ENCODE results near the gene NCAM1.
A peak's percentile ranks its signal among the peaks of the same experiment; 100 is the strongest.

NCAM1 gene

DNA sequence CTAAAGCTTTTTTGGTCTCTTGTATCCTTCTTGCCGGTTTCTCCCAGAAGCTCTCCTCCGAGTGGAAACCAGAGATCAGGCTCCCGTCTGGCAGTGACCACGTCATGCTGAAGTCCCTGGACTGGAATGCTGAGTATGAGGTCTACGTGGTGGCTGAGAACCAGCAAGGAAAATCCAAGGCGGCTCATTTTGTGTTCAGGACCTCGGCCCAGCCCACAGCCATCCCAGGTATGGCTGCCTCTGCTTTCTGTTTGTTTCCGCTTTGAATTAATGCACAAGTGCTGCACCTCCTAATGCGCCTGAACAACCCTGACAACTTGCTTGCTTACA is 298.8 kb downstream of the NCAM1 start:
- no peak for DNase-seq

DNA sequence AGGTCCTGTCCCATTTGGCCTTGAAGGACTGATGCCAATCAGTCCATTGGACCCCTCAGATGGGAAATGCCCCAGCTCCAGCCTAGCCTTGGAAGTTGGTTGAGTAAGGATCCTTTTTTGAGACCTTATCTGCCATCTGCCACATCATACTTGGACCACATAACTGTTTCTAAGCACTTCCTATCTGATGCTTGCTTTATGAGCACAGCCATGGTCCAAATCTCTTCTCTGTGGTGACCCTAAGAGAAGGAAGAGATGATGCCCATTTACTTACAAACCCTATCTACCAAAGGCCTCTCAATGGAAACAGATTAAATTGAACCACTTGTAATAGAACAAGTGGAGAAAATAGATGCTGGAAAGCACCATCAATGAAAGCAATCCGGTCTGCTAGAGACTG is 299.3 kb downstream of the NCAM1 start:
- DNase-seq: no peak

DNA sequence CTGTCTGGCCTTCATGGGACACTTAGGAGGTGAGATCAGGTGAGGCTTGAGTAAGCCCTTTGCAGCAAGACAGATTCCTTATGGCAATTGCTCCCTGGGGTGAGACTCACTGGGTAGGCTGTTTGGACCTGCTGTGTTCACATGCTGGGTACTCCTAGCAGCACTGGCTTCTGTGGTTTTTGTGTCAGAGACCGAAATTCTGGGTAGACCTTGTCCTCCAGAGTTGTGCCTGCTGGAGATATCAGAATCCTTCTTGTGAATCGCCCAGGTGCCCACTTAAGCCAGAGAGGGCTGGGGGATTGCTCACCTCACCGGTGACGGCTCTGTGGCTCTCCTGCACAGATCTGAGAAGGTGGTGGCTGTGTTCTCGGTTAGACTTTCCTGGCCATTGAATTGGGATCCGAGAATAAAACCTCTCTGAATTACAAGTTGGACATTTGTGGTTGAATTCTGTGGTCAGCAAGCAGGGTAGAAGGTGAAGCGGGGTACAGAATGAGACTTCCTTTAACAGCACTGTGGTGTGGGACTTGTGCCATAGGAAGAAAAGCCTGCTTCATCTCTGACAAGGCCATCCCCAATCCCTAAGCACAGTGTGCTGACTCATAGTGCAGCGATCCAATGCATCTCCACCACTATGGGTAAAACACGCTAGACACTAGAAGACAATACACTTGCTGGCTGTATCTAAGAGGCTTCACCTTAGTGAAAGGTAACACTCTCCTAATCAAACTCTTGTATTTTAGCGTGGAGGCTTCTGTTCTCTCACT is 300.7 kb downstream of the NCAM1 start:
- peak; percentile 60 for DNase-seq

DNA sequence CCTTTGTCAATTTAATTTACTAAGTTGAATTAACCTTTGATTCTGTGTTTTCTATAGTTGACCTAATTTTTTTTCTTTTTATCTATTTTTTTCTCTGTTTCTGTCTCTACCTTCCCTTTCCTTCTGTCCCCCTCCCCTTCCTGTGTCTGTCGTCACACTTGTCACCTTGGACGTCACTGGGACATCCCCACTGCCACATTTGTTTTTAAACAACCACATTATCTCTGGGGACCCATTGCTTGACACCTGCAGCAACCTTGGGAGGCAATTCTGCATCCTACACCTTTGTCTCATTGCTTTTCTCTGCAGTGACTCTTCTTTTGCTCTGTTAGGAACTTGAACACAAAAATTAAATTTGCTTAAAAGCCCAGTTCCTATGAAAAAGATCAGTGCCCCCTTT is 301.4 kb downstream of the NCAM1 start:
- no peak for DNase-seq

DNA sequence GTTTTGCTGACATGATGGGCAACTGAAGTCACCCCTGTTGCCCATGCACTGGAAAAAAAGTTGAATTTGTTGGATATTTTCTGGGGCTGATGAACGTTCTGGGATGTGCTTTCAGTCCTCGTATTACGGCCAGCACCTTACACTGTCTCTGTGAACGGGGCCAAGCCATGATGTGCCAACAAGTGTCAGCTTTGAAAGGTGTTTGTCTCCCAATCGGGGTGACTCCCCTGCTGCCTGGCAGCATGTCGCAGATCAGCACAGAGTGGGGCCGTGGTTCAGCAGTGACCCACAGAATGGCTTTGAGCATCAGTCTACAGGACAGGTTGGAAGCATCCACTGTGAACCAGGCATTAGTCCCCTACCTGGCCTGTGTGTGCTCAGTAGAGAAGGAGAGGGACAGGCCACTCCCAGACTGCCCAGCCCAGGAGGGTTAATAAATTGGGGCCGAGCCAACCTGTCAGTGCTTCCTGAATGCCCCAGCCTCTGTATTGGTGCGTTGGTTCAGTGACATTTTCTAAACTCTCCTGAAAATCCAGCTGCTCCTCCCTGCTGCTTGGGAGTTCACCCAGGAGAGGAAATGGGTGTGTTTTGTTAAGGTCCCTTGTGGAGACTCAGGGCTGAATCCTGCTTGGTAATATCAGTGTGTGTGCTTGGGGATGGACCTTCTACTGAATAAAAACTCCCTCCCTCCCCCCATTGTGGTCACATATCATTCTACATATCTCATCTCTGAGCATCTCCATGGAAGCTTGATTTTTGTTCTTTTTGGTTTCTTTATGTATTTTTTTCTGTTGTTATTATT is 302.4 kb downstream of the NCAM1 start:
- no peak for DNase-seq

DNA sequence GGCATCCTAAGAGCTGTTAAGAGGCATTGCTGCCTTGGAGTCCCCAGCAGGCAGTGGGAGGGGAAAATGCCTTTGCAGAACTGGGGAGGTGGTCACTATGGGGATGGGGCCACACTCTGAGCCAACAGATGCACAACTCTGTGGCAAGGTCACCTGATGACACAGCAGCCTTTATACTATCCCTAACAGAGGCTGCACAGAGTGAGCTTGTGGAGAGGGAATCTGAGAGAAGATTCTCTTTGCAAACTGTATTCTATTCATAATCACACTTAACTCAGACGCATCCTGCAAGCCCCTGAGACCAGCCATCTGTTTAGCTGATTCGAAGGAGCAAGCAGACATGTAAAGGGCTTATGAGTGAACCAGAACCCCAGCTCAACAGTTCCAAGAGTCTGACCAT is 304.1 kb downstream of the NCAM1 start:
- no peak for DNase-seq

DNA sequence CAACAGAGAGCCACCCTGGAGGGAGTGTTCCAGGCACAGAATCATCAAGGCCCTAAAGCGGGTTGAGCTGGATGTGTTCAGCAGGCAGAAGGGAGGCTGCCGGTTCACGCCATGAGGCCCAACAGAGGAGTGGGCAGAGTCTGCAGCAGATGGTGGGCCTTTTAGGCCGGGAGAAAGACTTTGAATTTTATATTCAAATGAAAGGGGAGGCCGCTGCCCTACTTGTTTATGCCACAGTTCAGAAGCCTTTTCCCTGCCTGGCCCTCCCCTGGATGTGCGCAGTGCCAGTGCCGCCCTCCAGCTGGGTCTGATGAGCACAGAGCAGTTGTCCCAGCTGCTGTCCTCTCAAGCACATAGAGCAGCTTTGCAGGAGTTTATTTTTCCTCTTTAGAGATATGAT is 306.3 kb downstream of the NCAM1 start:
- DNase-seq: no peak

DNA sequence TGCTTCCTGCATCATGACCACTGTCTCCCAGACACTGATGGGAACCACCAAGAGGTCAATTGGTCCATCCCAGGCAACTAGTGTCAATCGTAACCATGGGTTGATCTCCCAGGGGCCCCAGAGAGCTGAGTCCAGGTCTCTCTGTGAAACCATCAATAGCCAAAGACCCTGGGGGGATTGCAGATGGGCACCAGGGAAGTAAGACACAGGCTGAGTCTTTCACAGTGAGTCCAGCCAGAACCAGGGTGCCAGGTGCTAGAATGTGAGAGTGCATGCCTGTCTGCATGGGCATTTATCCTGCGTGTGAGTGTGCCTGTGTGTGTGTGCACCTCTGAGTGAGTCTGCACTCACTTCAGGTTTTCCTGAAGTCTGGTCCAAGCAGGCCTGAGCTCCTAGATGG is 307.9 kb downstream of the NCAM1 start:
- DNase-seq: no peak

DNA sequence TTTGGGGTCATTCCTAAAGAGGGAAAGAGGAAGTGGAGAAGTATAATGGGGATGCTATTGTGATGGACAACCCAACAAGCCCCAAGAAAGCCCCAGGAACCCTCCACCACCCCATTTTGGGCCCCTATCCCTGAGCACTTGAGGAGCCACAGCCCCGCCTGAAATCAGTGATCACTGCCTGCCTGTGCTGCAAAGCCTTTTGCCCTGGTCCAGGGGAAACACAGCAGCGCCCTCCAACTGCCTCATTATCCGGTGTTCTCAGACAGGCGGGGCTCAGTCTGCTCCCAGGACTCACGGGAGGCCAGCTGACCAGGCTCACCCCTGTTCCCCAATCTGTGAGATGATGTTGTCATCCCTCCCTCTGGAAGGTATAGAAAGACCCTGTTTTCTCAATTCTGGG is 308.4 kb downstream of the NCAM1 start:
- no peak for DNase-seq

DNA sequence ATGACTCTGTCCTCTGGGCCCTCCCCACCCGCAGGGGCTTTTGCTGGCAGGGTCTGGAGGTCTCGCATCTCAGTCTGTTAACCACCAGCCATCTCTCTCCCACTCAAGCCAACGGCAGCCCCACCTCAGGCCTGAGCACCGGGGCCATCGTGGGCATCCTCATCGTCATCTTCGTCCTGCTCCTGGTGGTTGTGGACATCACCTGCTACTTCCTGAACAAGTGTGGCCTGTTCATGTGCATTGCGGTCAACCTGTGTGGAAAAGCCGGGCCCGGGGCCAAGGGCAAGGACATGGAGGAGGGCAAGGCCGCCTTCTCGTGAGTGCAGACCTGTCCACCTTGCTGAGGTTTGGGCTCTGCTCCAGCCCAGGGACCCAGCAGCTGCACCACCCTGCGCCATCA is 308.9 kb downstream of the NCAM1 start:
- no peak for DNase-seq

DNA sequence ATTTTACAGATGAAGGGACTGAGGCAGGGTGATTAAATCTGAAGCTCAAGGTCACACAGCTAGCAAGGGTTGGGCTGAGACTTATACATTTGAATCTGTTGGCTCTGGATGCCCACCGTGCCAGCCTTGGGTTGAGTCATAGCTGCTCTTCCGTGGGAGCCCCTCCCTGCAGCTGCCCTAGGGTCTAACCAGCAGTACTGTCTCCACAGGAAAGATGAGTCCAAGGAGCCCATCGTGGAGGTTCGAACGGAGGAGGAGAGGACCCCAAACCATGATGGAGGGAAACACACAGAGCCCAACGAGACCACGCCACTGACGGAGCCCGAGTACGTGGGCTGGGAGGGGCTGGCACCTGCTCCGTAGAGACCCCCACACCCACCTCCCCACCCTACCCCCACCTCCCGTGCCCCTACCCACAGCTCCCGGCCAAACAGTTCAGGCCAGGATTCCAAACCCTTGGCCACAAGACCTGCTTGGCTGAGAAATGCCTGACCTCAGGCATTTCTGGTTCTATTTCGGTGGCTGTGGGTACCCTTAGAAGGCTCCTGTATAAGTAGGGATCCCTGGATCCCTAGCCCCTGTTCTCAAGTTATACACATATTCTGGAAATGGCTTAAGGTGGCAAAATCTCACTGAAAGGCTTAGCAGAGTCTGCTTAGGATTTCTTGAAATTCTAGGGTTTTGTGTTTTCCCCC is 310.5 kb downstream of the NCAM1 start:
- no peak for DNase-seq

DNA sequence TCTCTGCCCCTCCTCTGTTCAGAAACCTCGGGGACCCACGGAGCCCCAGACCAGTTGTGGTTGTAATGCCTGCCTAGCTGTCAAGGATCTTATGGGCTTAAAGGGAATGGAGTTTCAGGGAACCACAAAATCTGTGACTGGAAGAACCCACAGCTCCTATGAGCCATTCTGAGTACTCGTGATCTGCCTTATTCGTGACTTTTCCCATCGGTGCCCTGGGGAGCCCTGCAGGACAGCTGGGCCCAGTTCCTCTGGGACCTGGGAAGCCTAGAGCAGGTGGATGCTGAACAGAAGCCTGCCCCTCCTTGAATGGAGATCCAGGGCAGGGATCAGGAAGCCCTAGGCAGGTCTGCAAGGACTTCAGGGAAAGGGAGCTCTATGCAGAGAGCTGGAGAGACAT is 311.1 kb downstream of the NCAM1 start:
- no peak for DNase-seq

DNA sequence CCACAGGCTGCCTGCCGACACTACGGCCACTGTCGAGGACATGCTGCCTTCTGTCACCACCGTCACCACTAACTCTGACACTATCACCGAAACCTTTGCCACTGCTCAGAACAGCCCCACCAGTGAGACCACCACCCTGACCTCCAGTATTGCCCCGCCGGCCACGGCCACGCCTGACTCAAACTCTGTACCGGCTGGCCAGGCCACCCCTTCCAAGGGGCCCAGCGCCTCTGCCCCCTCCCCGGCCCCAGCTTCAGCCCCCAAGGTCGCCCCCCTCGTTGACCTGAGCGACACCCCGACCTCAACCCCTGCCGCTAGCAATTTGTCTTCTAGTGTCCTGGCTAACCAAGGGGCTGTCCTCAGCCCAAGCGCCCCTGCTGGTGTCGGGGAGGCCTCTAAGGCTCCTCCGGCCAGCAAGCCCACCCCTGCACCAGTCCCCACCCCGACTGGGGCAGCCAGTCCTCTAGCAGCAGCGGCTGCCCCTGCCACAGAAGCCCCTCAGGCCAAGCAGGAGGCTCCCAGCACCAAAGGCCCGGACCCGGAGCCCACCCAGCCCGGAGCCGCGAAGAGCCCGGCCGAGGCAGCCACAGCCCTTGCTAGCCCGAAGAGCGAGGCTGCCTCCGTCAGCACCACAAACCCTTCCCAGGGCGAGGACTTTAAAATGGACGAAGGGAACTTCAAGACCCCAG is 311.9 kb downstream of the NCAM1 start:
- no peak for DNase-seq

DNA sequence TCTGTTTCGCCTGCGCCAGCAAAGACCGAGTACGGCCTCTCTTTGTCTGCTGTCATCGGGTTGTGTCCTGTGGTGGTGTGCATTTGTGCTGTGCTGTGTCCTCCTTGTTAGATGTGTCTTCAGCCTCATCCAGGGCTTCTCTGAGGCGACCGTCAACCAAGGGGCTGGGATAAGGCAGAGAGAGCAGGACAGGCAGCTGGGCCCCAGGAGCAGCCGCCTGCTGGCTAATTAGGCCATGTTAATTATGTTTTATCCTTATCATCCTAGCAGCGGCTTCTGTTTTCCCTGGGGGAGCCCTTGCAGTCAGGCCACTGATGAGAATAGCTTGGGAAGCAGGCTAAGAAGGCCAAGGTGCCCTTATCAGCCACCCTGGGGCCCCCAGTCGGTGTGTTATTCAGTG is 312.5 kb downstream of the NCAM1 start:
- DNase-seq: no peak

DNA sequence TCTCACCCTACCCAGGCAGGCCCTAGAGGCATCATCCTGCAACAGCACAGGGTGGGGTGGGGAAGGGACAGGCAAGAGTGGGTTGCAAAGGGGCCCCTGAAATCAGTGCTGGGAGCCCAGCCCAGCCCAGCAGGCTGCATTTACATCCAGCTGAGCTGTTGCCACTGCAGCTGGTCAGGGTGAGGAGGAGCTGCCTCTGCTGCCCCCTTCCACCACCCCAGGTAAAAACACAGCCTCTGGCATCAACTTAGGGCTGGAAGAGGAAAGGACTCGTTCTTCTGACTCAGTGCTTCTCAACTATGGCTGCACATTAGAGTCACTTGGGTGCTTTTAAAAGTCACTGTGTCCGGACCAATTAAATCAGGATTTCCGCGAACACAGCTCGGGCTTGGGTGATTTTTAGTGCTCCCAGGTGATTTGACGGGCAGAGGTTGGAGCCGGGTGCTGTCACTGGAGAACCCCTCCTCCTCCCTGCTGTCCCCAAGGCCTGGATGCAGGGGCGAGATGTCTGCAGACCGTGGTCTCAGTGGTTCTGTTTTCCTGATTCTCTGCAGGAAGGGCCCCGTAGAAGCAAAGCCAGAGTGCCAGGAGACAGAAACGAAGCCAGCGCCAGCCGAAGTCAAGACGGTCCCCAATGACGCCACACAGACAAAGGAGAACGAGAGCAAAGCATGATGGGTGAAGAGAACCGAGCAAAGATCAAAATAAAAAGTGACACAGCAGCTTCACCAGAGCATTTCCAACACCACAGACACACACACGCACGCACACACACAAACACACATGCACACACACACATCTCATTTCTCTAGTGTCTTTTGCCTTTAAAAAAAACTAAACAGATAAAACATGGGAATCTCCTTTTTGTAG is 313.7 kb downstream of the NCAM1 start:
- no peak for DNase-seq

DNA sequence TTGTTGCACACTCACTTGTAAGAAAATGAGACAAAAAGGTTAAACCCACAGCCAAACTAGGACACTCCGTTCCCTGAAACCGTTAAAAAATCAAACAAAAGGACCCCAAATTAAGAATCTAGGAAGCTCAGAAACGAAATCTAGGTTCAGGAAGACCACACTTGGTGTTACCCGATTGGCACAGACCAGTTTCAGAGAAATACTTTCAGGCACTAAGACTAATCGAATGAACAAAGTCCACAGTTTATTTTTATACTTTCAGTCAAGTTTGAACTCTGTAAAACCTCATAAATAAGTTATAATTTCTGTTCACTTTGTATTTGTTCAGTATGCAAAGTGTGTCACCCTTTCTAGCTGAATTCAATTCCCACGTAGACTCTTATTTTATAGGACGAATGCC is 314.4 kb downstream of the NCAM1 start:
- no peak for DNase-seq

DNA sequence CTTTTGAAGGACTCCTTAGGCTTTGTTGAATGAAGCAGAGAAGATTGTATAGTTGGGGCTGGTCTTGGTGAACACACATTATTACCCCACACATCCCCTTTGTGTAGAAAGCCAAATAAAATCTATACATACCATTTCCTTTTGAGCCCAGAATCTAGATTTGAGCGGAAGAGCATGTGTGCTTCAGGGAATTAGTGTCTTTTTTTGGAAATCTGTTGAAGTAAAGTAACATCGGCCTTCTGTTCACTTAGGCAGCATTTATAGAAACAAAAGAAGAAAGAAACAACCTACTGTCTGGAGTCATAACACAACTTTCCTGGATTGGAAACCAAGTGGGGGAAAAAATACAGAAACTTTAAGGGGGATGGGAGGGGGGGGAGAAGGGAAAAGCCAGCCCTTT is 315.2 kb downstream of the NCAM1 start:
- no peak for DNase-seq

DNA sequence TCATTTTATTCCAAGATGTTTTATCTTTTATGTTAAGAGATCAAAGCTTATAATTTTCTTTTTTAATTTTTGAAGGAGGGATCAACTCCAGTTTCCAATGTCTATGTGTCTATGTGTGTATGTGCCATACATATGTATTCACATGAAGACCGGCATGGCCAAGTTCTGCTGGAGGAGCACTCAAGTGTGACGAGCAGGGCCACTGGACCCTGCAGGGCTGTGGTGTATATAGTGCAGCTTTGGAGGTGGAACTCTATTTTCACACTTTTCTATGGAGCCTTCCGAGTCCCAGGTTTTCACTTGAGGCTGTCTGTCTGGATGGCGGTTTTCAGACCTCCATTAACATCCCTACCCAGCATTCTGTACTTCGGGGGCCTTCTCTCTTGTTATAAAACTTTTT is 316.7 kb downstream of the NCAM1 start:
- DNase-seq: no peak

DNA sequence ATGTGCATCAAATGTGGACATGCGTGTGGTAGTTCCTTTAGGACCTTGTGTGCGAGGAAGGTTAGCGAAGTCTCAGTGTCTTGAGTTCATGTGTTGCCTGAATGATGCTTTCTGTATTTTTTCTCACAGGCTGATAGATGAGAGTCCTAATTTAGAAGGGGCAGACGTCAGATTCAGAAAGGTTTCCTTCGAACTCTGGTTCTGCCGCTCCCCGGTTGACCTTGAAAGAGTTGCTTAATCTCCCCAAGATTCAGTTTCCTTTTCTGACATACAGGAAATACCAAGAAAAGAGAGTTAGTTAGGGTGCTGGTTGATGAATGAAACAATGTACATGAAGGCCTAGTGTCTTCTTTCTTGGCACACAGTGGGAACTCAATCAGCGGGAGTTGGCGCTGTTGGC is 317.3 kb downstream of the NCAM1 start:
- DNase-seq: no peak

DNA sequence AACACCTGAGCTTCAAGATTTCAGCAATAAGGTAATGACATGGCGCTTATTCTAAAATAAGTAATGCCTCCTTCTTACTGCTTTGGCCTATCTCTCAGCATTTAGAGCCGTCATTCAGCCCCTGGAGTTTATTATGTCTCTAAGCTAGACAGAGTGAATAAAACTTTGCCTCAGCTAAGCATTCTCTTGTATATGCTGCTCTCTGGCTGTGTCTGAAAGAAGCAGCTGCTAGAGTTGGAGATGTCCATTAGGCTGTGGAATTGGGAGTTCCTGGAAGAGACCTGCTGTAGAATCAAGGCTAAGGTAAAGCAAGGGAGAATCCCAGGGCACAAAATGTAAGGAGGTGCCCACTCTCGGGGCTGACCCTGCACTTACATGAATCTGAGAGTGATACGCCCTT is 317.7 kb downstream of the NCAM1 start:
- DNase-seq: peak; percentile 9

DNA sequence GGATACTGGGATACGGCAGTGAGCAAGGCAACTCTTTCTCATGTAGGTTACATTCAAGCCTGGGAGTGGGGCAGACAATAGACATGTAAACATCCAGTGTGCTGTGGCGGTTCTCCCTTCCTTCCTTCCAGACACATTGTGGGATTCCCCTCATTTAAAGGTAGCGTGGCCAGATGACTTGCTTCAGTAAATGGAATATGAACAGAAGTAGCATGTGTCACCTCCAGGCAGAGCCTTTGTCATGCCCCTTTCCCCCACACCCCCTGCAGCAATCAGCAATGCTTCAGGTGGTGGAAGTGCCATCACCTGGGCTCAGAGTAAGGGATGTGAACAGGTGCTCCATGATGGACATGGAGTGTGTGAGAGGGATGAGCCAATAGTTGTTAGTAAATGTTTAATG is 318.4 kb downstream of the NCAM1 start:
- no peak for DNase-seq

DNA sequence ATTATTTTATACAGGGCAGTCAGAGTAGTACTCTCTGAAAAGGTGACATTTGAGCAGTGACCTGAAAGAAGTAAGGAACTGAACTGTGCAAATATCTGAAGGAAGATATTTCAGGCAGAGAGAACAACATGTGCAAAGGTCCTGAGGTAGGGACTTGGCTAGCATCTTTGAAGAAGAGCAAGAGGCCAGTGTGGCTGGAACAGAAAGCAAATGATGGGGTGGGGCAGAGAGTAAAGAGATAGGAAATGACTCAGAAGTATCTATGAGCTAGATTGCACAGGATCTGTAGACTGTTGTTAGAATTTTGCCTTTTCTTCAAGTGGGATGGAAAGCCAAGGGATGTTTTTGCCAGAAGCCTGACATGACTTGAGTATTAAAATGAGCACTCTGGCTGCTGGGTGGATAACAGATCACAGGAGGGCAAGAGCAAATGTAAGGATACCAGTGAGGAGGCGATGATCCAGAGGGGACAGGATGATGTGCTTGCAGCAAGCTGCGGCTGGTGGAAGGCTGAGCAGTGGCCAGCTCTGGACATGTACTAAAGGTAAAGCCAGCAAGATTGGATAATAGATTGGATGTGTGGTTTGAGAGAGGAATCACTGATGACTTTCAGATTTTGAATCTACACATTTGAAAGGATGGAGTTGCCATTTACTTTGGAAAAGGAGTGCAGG is 320.0 kb downstream of the NCAM1 start:
- DNase-seq: no peak
